Measurements from ENCODE around the gene CPNE1. TPM values are rescaled to one million over a fixed set of nuclear protein-coding genes. Genes with fewer than 3 reads are reported as not detected.

The CPNE1 gene
- total RNA-seq, 1 donor from 2014 or later, result 142 TPM

GRCh38 chr20:35635652-35636051 is 29.0 kb downstream of the CPNE1 start:
- DNase-seq (ENCODE audit: low spot score), result no peak
- no peak for TF ChIP-seq CTCF (IDR thresholded peaks at IDR 0.05)

GRCh38 chr20:35632539-35633115 is 32.1 kb downstream of the CPNE1 start:
- TF ChIP-seq CTCF (IDR thresholded peaks at IDR 0.05), result no peak
- no peaks in the 10 kb centered on the region for H3K27me3 Mint-ChIP-seq (ENCODE audit: low read depth)
- DNase-seq (ENCODE audit: low spot score), result no peak
- H3K27ac Mint-ChIP-seq (ENCODE audit: unreplicated experiment), result no peak overlapping the region
- H3K36me3 Mint-ChIP-seq (ENCODE audit: low read depth), result peaks cover 22% of the 10 kb centered on the region
- no peak overlapping the region for H3K4me3 Mint-ChIP-seq (ENCODE audit: unreplicated experiment)
- no peaks in the 10 kb centered on the region for H3K9me3 Mint-ChIP-seq (ENCODE audit: low read depth)
- peaks cover 7% of the 10 kb centered on the region for H3K4me1 Mint-ChIP-seq (ENCODE audit: low read depth)

More at GRCh38 chr20:35635652-35636051, 29.0 kb downstream of the CPNE1 start:
- Mint-ChIP-seq H3K36me3 (ENCODE audit: low read depth) (peaks cover 9% of the 10 kb centered on the region), H3K4me3 (ENCODE audit: unreplicated experiment) (no peak overlapping the region), H3K9me3 (ENCODE audit: low read depth) (no peaks in the 10 kb centered on the region), H3K27ac (ENCODE audit: unreplicated experiment) (peak overlapping the region; percentile 25), H3K4me1 (ENCODE audit: low read depth) (peaks cover 17% of the 10 kb centered on the region), H3K27me3 (ENCODE audit: low read depth) (no peaks in the 10 kb centered on the region)

GRCh38 chr20:35630636-35631035 is 34.1 kb downstream of the CPNE1 start:
- Mint-ChIP-seq H3K4me1 (ENCODE audit: low read depth) (no peaks in the 10 kb centered on the region), H3K27me3 (ENCODE audit: low read depth) (no peaks in the 10 kb centered on the region), H3K27ac (ENCODE audit: unreplicated experiment) (no peak overlapping the region), H3K9me3 (ENCODE audit: low read depth) (no peaks in the 10 kb centered on the region), H3K36me3 (ENCODE audit: low read depth) (peaks cover 32% of the 10 kb centered on the region), H3K4me3 (ENCODE audit: unreplicated experiment) (no peak overlapping the region)
- DNase-seq (ENCODE audit: low spot score), result no peak
- TF ChIP-seq CTCF (IDR thresholded peaks at IDR 0.05), result no peak

GRCh38 chr20:35629427-35630145 is 35.1 kb downstream of the CPNE1 start:
- no peak overlapping the region for H3K4me3 Mint-ChIP-seq (ENCODE audit: unreplicated experiment)
- DNase-seq (ENCODE audit: low spot score), result no peak
- no peak for TF ChIP-seq CTCF (IDR thresholded peaks at IDR 0.05)
- peaks cover 37% of the 10 kb centered on the region for H3K36me3 Mint-ChIP-seq (ENCODE audit: low read depth)
- no peaks in the 10 kb centered on the region for H3K4me1 Mint-ChIP-seq (ENCODE audit: low read depth)
- H3K27me3 Mint-ChIP-seq (ENCODE audit: low read depth), result no peaks in the 10 kb centered on the region
- no peaks in the 10 kb centered on the region for H3K9me3 Mint-ChIP-seq (ENCODE audit: low read depth)
- no peak overlapping the region for H3K27ac Mint-ChIP-seq (ENCODE audit: unreplicated experiment)

- Mint-ChIP-seq H3K4me1 (ENCODE audit: low read depth) (no peaks in the 10 kb centered on the region), H3K27ac (ENCODE audit: unreplicated experiment) (no peak overlapping the region), H3K36me3 (ENCODE audit: low read depth) (peaks cover 35% of the 10 kb centered on the region), H3K4me3 (ENCODE audit: unreplicated experiment) (no peak overlapping the region), H3K9me3 (ENCODE audit: low read depth) (no peaks in the 10 kb centered on the region), H3K27me3 (ENCODE audit: low read depth) (no peaks in the 10 kb centered on the region)
- TF ChIP-seq CTCF (IDR thresholded peaks at IDR 0.05), result no peak
- no peak for DNase-seq (ENCODE audit: low spot score)
Measured at GRCh38 chr20:35627121-35627520, 37.6 kb downstream of the CPNE1 start.
